GM12878 (cell line): ENCODE data around the gene DOK1. TPM values are rescaled to one million over a fixed set of nuclear protein-coding genes. Genes with fewer than 3 reads are reported as not detected.

Experiments
- CBX5 ChIP-seq: sonication (generic); IDR thresholded peaks from 2 replicates; pipeline ENCODE4 v1.6.1; 2016; ENCODE audit warnings: low read depth, moderate library complexity, mild to moderate bottlenecking, inconsistent platforms
- CREM ChIP-seq: IDR thresholded peaks from 2 replicates; pipeline ENCODE4 v1.6.1; 2014; ENCODE audit warnings: antibody characterized with exemption, low read depth
- GATAD2B ChIP-seq: fragments of 450-650 bp; conservative IDR thresholded peaks from 2 replicates; pipeline ENCODE4 v1.6.1; 2017; ENCODE audit warnings: low read depth, mild to moderate bottlenecking, moderate library complexity
- IKZF1 ChIP-seq: fragments of 450-650 bp; conservative IDR thresholded peaks from 2 replicates; pipeline ENCODE4 v1.6.1; 2017; ENCODE audit warnings: antibody characterized with exemption, mild to moderate bottlenecking
- IRF4 ChIP-seq: IDR thresholded peaks from 2 replicates; pipeline ENCODE4 v1.6.1; 2011; ENCODE audit warnings: low read depth, low read length
- JUNB ChIP-seq: IDR thresholded peaks from 2 replicates; pipeline ENCODE4 v1.6.1; 2016; ENCODE audit warnings: antibody characterized with exemption, mild to moderate bottlenecking
- KLF5 ChIP-seq: fragments of 450-650 bp; IDR thresholded peaks from 2 replicates; pipeline ENCODE4 v1.6.1; 2014; ENCODE audit warnings: mild to moderate bottlenecking; ENCODE audit not compliant: partially characterized antibody
- LARP7 ChIP-seq: fragments of 450-650 bp; IDR thresholded peaks from 2 replicates; pipeline ENCODE4 v1.6.1; 2017; ENCODE audit warnings: mild to moderate bottlenecking
- NFYA ChIP-seq: IDR thresholded peaks from 2 replicates; pipeline ENCODE4 v1.6.1; 2011; ENCODE audit warnings: low read depth, mild to moderate bottlenecking, low read length, improper control_type of control experiment, borderline replicate concordance
- NFYB ChIP-seq: IDR thresholded peaks from 2 replicates; pipeline ENCODE4 v1.6.1; 2011; ENCODE audit warnings: low read depth, mild to moderate bottlenecking, low read length, improper control_type of control experiment, moderate library complexity; ENCODE audit not compliant: insufficient read depth
- NRF1 ChIP-seq: conservative IDR thresholded peaks from 2 replicates; pipeline ENCODE4 v1.6.1; 2011; ENCODE audit warnings: mild to moderate bottlenecking, low read depth, low read length, improper control_type of control experiment
- POU2F2 ChIP-seq: IDR thresholded peaks from 3 replicates; pipeline ENCODE4 v1.6.1; 2011; ENCODE audit warnings: low read depth, mild to moderate bottlenecking, low read length, borderline replicate concordance
- RFX5 ChIP-seq: IDR thresholded peaks from 2 replicates; pipeline ENCODE4 v1.6.1; 2011; ENCODE audit warnings: low read depth, low read length, improper control_type of control experiment
- SMAD1 ChIP-seq: fragments of 450-650 bp; IDR thresholded peaks from 2 replicates; pipeline ENCODE4 v1.6.1; 2018; ENCODE audit warnings: mild to moderate bottlenecking, low read depth; ENCODE audit not compliant: partially characterized antibody
- SREBF1 ChIP-seq: IDR thresholded peaks from 2 replicates; pipeline ENCODE4 v1.6.1; 2012; ENCODE audit warnings: mild to moderate bottlenecking, low read length
- SUZ12 ChIP-seq: fragments of 200-600 bp; sonication (generic); IDR thresholded peaks from one replicate; pipeline ENCODE4 v1.6.1; 2018; ENCODE audit warnings: antibody characterized with exemption, mild to moderate bottlenecking; ENCODE audit not compliant: unreplicated experiment
- ZNF274 ChIP-seq: IDR thresholded peaks from one replicate; pipeline ENCODE4 v1.8.0; 2011; ENCODE audit not compliant: insufficient read length, insufficient read depth
- ZSCAN29 ChIP-seq: fragments of 450-650 bp; IDR thresholded peaks from 2 replicates; pipeline ENCODE4 v1.6.1; 2017; ENCODE audit warnings: mild to moderate bottlenecking, moderate library complexity
- polyA plus RNA-seq, 11 experiments: library from polyadenylated mRNA; depleted of rRNA in 4 of 11; unstranded in 6 of 11; stranded (reverse) in 5 of 11; fragments of >200 nt; fragmentation: Nextera tagmentation in 4 of 11; fragmentation: Illumina TruSeq in 1 of 11; extraction: Ambion mirVana in 4 of 11; extraction: Trizol in 1 of 11; gene quantifications; 1 replicate in 1 of 11; 2 replicates in 10 of 11; pipeline versions ENCODE4 v1.2.1 to v1.2.3, GENCODE V29; 2011 to 2016; ENCODE audit warnings: inconsistent platforms in 2 of 11, missing spikeins in 2 of 11, low read depth in 1 of 11
- total RNA-seq, 4 experiments: library from RNA; depleted of rRNA in 3 of 4; stranded (reverse); fragments of >200 nt in 3 of 4; fragmentation: Illumina TruSeq in 1 of 4; extraction: Trizol in 1 of 4; gene quantifications; 2 replicates each; pipeline versions ENCODE4 v1.2.1 to v1.2.3, GENCODE V29; 2013 to 2021
- TF ChIP-seq, protein P1 (sequence below): fragments of 450-650 bp; IDR thresholded peaks from 2 replicates; pipeline ENCODE4 v1.6.1; 2017; ENCODE audit warnings: mild to moderate bottlenecking, moderate library complexity
- TF ChIP-seq, protein P2 (sequence below): IDR thresholded peaks from 2 replicates; pipeline ENCODE4 v1.6.1; 2011; ENCODE audit warnings: borderline replicate concordance, low read depth, mild to moderate bottlenecking, moderate library complexity, mixed read lengths, low read length; ENCODE audit not compliant: insufficient read depth; ENCODE audit errors: extremely low read length
- TF ChIP-seq, protein P3 (sequence below): fragments of 450-650 bp; IDR thresholded peaks from 2 replicates; pipeline ENCODE4 v1.6.1; 2018; ENCODE audit warnings: mild to moderate bottlenecking, low read depth, moderate library complexity; ENCODE audit not compliant: partially characterized antibody

The DOK1 gene
- total and polyA plus RNA-seq, 10 of the 15 experiments (the other 5 are each of a cell fraction or from before 2014, with no cell fraction given): 1.4 to 104 (median 59.7) TPM

DNA sequence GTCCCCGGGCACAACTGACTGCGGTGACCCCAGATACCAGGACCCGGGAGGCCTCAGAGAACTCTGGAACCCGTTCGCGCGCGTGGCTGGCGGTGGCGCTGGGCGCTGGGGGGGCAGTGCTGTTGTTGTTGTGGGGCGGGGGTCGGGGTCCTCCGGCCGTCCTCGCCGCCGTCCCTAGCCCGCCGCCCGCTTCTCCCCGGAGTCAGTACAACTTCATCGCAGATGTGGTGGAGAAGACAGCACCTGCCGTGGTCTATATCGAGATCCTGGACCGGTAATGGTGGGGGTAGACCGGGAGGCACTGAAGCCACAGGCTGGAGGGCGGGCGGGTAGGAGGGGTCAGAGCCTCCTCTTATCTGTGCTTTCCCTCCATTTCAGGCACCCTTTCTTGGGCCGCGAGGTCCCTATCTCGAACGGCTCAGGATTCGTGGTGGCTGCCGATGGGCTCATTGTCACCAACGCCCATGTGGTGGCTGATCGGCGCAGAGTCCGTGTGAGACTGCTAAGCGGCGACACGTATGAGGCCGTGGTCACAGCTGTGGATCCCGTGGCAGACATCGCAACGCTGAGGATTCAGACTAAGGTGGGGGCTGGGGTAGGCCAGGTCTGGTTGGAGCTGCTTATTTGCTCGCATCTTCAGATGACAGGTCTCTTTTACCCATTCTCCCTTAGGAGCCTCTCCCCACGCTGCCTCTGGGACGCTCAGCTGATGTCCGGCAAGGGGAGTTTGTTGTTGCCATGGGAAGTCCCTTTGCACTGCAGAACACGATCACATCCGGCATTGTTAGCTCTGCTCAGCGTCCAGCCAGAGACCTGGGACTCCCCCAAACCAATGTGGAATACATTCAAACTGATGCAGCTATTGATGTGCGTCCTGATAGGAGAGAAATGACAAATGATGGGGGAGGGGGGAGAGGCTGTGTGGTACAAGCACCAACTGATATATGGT lies 24.0 kb upstream of the DOK1 start (continued):
- TF ChIP-seq KLF5 (no peak), NFYA (no peak), RFX5 (0 out of 2 replicates have a peak, but pooled peaks have one; percentile 29), GATAD2B (peak; percentile 10; the same call in 1 of the 2 replicates), ZSCAN29 (no peak), IRF4 (0 out of 2 replicates have a peak, but pooled peaks have one; percentile 23), NFYB (no peak; the same call in 1 of the 2 replicates), CREM (no peak; the same call in 1 of the 2 replicates), LARP7 (no peak; the same call in 1 of the 2 replicates), SREBF1 (no peak), JUNB (peak; percentile 30; the same call in 1 of the 2 replicates), CBX5 (no peak), SUZ12 (no peak), SMAD1 (no peak), NRF1 (no peak), IKZF1 (peak; percentile 52), ZNF274 (no peak), POU2F2 (peak; percentile 5; the same call in 2 of the 3 replicates)
- TF ChIP-seq, protein P1, sequence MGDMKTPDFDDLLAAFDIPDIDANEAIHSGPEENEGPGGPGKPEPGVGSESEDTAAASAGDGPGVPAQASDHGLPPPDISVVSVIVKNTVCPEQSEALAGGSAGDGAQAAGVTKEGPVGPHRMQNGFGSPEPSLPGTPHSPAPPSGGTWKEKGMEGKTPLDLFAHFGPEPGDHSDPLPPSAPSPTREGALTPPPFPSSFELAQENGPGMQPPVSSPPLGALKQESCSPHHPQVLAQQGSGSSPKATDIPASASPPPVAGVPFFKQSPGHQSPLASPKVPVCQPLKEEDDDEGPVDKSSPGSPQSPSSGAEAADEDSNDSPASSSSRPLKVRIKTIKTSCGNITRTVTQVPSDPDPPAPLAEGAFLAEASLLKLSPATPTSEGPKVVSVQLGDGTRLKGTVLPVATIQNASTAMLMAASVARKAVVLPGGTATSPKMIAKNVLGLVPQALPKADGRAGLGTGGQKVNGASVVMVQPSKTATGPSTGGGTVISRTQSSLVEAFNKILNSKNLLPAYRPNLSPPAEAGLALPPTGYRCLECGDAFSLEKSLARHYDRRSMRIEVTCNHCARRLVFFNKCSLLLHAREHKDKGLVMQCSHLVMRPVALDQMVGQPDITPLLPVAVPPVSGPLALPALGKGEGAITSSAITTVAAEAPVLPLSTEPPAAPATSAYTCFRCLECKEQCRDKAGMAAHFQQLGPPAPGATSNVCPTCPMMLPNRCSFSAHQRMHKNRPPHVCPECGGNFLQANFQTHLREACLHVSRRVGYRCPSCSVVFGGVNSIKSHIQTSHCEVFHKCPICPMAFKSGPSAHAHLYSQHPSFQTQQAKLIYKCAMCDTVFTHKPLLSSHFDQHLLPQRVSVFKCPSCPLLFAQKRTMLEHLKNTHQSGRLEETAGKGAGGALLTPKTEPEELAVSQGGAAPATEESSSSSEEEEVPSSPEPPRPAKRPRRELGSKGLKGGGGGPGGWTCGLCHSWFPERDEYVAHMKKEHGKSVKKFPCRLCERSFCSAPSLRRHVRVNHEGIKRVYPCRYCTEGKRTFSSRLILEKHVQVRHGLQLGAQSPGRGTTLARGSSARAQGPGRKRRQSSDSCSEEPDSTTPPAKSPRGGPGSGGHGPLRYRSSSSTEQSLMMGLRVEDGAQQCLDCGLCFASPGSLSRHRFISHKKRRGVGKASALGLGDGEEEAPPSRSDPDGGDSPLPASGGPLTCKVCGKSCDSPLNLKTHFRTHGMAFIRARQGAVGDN: no peak
- TF ChIP-seq, protein P2, sequence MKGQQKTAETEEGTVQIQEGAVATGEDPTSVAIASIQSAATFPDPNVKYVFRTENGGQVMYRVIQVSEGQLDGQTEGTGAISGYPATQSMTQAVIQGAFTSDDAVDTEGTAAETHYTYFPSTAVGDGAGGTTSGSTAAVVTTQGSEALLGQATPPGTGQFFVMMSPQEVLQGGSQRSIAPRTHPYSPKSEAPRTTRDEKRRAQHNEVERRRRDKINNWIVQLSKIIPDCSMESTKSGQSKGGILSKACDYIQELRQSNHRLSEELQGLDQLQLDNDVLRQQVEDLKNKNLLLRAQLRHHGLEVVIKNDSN: no peak
- TF ChIP-seq, protein P3, sequence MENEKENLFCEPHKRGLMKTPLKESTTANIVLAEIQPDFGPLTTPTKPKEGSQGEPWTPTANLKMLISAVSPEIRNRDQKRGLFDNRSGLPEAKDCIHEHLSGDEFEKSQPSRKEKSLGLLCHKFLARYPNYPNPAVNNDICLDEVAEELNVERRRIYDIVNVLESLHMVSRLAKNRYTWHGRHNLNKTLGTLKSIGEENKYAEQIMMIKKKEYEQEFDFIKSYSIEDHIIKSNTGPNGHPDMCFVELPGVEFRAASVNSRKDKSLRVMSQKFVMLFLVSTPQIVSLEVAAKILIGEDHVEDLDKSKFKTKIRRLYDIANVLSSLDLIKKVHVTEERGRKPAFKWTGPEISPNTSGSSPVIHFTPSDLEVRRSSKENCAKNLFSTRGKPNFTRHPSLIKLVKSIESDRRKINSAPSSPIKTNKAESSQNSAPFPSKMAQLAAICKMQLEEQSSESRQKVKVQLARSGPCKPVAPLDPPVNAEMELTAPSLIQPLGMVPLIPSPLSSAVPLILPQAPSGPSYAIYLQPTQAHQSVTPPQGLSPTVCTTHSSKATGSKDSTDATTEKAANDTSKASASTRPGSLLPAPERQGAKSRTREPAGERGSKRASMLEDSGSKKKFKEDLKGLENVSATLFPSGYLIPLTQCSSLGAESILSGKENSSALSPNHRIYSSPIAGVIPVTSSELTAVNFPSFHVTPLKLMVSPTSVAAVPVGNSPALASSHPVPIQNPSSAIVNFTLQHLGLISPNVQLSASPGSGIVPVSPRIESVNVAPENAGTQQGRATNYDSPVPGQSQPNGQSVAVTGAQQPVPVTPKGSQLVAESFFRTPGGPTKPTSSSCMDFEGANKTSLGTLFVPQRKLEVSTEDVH: no peak
